NCI-H2196 treated with DMSO at 0.1 percent for 48 hours (cell line): ENCODE data around the gene AKAP17A.

Source experiments
- DNase-seq: peaks from one replicate; lab custom pipeline; 2025; ENCODE audit not compliant: unreplicated experiment; lab: John Stamatoyannopoulos, UW

Gene AKAP17A

DNA sequence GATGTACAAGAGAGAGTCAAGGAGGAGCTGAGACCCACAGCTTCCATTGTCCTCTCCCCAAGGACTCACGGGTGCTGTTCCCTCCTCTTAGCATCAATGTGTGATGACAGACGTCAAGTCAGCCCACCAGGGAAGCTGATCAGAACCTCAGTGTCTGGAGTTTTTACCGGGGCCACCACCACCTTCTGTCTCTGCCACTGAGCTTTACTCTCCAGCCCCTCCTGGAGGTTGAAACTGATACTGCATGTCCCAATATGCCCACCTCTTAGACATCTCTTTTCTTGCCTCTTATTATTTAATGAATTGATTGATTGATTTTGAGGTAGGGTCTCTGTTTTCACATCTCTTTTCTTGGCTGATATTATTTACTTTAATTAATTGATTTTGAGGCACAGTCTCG is 10.3 kb upstream of the AKAP17A start:
- DNase-seq = no peak

DNA sequence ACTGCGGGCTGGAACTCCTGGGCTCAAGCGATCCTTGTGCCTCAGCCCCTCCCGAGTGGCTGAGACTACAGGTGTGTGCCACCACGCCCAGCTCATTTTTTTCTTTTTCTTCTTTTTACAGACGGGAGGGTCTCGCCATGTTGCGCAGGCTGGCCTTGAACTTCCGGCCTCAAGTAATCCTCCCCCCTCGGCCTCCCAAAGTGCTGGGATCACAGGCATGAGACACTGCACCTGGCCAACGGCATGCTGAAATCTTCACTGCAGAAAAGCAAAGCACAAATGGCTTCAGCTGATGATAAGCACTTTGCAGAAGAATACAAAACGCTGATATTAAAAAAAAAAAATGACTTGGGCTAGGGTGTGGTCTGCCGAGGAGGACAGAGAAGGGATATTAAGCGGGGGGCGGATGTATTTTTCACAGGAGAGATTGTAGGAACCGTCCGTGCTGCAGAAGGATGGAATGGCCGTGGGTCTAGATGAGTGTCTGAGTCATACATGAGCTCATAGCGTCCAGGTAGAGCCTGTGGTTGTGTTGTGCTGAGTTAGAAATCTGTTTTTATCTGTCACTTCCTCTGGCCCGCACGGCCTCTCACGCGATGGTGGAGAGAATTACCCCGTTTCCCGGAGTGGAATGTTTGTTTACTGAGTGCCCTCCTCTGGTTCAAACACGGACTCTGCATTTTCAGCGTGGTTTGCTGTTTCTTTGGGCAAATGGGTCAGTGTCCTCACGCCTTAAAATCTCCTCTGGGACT is 8.5 kb upstream of the AKAP17A start:
- DNase-seq = peak; percentile 37

GRCh38 chrX:1584237-1585011 is 7.0 kb upstream of the AKAP17A start:
- DNase-seq = no peak

GRCh38 chrX:1587161-1587560 is 4.2 kb upstream of the AKAP17A start:
- no peak for DNase-seq

DNA sequence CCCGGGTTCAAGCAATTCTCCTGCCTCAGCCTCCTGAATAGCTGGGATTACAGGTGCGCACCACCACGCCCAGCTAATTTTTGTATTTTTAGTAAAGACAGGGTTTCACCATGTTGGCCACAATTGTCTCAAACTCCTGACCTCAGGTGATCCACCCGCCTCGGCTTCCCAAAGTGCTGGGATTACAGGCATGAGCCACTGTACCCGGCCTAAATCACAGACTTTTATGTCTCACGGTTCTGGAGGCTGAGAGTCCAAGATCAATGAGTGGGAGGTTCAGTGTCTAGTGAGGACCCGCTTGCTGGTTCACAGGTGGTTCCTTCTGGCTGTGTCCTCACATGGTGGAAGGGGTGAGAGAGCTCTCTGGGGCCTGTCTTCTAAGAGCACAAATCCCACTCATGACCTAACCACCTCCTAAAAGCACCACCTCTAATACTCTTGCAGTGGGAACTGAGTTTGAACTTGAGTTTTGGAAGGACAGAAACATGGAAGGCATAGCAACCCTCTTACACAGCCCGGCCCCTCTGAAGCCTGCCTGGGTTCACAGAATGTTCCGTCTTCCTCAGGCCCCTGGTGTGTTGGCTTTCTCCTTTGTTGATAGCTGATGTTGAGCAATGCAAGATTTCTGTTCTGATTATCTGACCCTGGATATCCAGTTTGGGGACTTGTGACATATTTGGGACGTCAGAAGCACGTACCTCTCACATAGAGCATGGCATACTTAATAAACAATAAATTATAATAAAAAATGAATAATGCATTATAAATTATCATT is 1.9 kb upstream of the AKAP17A start:
- no peak for DNase-seq

DNA sequence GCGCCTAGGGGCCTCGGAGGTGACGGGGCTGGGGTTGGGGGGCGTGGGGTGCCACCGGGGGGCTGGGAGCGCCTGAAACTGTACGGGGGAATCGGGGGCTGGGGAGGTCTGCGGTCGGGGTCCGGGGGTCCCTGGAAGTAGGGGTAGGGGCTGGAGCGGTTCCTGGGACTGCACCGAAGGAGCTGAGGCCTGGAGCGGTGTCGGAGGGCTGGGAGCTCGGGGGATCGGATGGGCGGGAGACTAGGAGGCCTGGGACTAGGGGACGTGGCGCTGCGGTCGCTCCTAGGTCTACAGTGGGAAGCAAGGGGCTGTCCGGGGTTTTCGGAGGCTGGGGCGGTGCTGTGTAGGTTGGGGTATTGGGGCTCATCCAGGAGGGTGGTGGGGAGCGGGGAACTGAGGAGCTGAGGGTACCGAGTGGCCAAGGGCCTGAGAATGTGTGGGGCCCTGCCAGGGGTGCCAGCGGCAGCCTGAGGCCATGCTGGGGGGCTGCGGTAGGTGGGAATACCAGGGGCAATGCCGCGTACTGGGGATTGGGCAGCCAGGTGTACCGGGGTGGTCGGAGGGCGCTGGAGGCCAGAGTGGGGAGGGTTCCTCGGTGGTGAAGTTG is 562 bp downstream of the AKAP17A start:
- DNase-seq = no peak

GRCh38 chrX:1592470-1593142 is 1.2 kb downstream of the AKAP17A start:
- DNase-seq = peak; percentile 5

- DNase-seq = no peak
Measured at GRCh38 chrX:1593286-1594271, 2.2 kb downstream of the AKAP17A start.

DNA sequence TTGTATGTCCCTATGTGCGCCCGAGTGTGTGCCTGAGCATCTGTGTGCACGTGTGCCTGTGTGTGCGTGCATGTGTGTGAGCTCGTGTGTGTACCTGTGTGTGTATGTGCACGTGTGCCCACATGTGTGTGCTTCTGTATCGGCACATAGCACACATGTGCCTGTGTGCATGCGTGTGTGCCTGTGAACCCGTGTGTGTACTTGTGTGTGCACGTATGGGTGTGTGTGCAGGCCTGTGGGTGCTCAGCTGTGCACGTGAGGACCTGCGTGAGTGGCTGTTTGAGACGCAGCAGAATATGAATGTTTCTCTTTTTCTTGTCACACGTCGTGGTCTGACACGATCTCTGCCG is 4.3 kb downstream of the AKAP17A start:
- DNase-seq = no peak

DNA sequence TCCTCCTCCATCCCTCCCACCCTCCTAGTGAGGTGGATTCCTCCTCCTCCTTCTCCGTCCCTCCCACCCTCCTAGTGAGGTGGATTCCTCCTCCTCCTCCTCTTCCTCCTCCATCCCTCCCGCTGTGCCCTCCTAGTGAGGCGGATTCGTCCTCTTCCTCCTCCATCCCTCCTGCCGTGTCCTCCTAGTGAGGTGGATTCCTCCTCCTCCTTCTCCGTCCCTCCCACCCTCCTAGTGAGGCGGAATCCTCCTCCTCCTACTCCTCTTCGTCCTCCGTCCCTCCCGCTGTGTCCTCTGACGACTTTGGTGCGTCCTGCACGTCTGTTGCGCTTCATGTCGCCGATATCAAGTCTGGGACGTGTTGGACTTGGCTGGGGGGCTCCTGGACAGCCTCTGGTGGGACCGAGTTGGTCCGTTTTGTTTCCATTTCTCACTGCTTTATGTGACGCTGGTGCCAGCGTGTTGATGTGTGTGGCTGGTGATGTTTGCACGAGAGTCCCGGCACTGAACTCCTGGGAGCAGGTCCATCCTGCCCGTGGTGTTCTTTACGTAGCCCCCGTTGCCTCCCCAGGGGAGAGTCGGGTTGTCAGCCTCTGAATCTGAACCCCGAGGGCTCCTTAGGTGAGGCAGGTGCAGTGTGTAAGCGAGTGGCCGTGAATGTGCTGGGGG is 5.4 kb downstream of the AKAP17A start:
- DNase-seq = no peak

DNA sequence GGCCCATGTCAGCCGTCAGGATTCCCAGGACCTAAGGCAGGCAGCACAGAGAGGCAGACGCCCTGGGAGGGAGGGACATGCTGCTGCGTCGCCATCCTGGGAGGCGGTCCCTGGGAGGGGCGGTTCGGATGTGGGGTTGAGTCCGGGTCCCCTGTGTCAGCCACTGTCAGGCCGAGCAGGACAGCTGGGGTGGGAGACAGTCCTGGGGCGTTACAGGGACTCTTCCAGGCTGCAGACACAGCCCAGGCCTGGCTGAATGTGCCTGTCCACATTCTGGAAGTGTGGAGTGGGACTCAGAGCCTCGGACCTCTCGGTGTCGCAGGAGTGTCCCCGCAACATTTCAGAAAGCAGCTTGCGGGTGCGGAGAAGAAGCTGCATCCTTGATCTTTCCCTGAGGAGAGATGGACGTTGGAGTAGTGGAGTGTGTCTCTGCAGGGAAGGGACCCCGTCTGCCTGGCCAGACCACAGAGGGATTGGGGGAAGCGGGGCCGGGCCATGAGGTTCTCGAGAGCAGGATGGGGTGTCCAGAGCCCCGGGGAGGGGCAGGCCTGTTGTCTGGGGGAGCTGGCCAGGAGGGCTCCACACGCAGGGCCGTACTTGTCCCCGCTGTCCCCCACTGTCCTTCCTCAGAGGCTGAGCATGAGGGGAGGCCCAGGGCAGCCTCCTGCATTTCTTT is 6.1 kb downstream of the AKAP17A start:
- no peak for DNase-seq

- DNase-seq = no peak
Measured at GRCh38 chrX:1598021-1598875, 6.8 kb downstream of the AKAP17A start.

- DNase-seq = no peak
Measured at GRCh38 chrX:1598876-1599790, 7.7 kb downstream of the AKAP17A start.

- no peak for DNase-seq
Measured at GRCh38 chrX:1599791-1600405, 8.5 kb downstream of the AKAP17A start.

GRCh38 chrX:1600406-1601050 is 9.1 kb downstream of the AKAP17A start:
- no peak for DNase-seq
